ENCODE results near the gene RFK. TPM values are rescaled to one million over a fixed set of nuclear protein-coding genes. Genes with fewer than 3 reads are reported as not detected.

Gene RFK
- total RNA-seq, 3 donors from 2014 or later = 18.6 to 22.5 (median 19.4) TPM

DNA sequence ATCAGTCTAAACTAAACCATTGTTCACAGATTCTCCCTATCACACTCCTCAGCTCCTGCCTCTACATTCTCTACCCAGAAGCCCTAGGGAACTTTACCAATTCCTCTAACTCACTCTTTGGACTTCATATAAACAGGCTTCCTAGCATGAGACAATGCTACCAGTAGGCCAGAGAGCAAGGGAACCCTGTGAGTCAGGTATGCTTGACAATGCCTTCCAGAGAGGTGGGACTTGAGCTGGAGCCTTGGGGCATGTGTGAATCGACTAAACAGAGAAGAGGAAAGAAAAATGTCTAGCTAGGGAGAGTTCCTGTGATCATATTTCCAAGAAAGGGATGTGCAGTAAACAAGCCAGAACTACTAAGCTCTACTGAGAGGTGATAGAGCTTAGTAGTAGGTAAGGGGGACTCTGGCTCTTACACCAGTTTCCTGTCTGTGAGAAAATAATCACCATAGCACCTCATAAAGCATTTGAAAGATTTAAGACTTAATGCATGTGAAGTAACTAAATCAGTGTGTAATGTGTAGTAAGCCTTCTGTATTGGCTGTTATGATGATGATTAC lies 6.4 kb upstream of the RFK start:
- Mint-ChIP-seq H3K4me3 (no peak overlapping the region), H3K4me1 (ENCODE audit: low read depth) (peaks cover 18% of the 10 kb centered on the region), H3K36me3 (ENCODE audit: insufficient read depth) (no peaks in the 10 kb centered on the region), H3K27me3 (ENCODE audit: low read depth) (no peaks in the 10 kb centered on the region), H3K9me3 (no peaks in the 10 kb centered on the region)
- ATAC-seq (no peak), DNase-seq (no peak)

DNA sequence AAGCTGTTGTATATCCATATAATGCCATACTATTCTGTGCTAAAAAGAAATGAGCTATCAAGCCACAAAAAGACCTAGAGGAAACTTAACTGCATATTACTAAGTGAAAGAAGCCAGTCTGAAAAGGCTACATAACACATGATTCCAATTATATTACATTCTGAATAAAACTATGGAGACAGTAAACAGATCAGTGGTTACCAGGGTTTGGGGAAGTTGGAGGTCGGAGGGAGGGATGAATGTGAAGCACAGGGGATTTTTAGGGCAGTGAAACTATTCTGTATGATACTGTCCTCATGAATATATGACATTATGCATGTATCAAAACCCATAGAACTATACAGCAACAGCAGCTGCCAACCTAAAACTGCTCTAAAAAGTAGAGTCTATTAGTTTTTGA lies 5.6 kb upstream of the RFK start:
- no peaks in the 10 kb centered on the region for H3K27me3 Mint-ChIP-seq (ENCODE audit: low read depth)
- ATAC-seq = no peak
- peaks cover 23% of the 10 kb centered on the region for H3K4me1 Mint-ChIP-seq (ENCODE audit: low read depth)
- H3K9me3 Mint-ChIP-seq = no peaks in the 10 kb centered on the region
- no peak for DNase-seq
- H3K36me3 Mint-ChIP-seq (ENCODE audit: insufficient read depth) = no peaks in the 10 kb centered on the region
- H3K4me3 Mint-ChIP-seq = no peak overlapping the region

DNA sequence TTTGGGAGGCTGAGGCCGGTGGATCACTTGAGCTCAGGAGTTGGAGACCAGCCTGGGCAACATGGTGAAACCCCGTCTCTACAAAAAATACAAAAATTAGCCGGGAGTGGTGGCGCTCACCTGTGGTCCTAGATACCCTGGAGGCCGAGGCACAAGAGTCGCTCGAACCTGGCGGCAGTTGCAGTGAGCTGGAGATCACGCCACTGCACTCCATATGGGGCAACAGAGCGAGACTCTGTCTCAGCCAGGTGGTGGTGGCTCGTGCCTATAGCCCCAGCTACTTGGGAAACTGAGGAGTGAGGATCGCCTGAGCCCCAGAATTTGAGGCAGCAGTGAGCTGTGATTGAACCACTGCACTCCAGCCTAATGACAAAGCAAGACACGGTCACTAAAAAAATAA lies 2.4 kb upstream of the RFK start:
- Mint-ChIP-seq H3K9me3 (no peaks in the 10 kb centered on the region), H3K36me3 (ENCODE audit: insufficient read depth) (peaks cover 5% of the 10 kb centered on the region), H3K4me1 (ENCODE audit: low read depth) (peaks cover 30% of the 10 kb centered on the region), H3K27me3 (ENCODE audit: low read depth) (no peaks in the 10 kb centered on the region), H3K4me3 (no peak overlapping the region)
- DNase-seq = no peak
- no peak for ATAC-seq

DNA sequence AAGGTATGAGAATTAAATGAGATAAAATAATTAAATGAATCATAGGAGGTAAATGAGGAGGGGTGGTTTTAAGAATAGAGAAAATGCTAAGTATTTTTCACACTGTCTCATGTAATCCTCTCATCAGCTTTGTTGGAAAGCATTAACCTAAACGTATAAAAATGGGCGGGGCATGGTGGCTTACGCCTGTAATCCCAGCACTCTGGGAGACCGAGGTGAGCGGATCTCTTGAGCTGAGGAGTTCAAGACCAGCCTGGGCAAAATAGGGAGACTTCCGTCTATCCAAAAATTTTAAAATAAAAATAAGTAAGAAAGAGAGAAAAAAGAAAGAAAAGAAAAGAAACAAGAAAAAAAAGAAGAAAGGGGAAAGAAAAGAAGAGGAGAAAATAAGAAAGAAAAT lies 1.9 kb upstream of the RFK start:
- no peak for ATAC-seq
- H3K4me3 Mint-ChIP-seq = no peak overlapping the region
- H3K36me3 Mint-ChIP-seq (ENCODE audit: insufficient read depth) = peaks cover 5% of the 10 kb centered on the region
- peaks cover 32% of the 10 kb centered on the region for H3K4me1 Mint-ChIP-seq (ENCODE audit: low read depth)
- H3K9me3 Mint-ChIP-seq = no peaks in the 10 kb centered on the region
- no peaks in the 10 kb centered on the region for H3K27me3 Mint-ChIP-seq (ENCODE audit: low read depth)
- DNase-seq = no peak

DNA sequence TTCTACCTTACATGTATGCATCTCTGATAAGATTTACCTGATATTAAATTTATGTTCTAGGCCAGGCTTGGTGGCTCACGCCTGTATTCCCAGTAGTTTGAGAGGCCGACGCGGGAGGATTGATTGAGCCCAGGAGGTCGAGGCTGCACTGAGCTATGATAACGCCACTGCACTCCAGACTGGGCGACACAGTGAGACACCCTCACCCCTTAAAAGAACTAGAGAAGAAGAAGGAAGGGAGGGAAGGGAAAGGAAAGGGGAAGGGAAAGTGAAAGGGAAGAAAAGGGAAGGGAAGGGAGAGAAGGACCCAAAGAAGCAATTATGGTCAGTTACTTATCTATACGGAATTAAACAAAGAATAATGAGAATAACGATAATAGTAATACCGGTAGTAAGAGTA lies 1.2 kb upstream of the RFK start:
- H3K27me3 Mint-ChIP-seq (ENCODE audit: low read depth) = no peaks in the 10 kb centered on the region
- ATAC-seq = no peak
- no peak for DNase-seq
- H3K36me3 Mint-ChIP-seq (ENCODE audit: insufficient read depth) = peaks cover 5% of the 10 kb centered on the region
- peak overlapping the region; percentile 61 for H3K4me3 Mint-ChIP-seq
- H3K4me1 Mint-ChIP-seq (ENCODE audit: low read depth) = peaks cover 32% of the 10 kb centered on the region
- H3K9me3 Mint-ChIP-seq = no peaks in the 10 kb centered on the region

DNA sequence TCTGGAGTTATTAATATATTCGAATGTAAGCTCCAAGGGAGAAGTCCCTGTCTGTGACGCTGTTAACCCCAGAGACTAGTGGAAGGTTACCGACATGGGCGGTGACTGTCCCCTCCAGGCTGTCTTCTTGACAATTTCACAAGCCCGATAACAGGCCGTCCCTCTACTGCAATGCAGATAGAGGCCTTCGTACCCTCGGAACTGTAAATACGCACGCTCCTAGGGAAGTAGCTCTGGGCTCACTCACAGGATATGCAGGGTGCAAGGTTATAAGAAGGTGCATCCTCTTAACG lies 680 bp upstream of the RFK start:
- no peaks in the 10 kb centered on the region for H3K9me3 Mint-ChIP-seq
- ATAC-seq = peak; percentile 55 to 59
- peaks cover 5% of the 10 kb centered on the region for H3K36me3 Mint-ChIP-seq (ENCODE audit: insufficient read depth)
- peaks cover 29% of the 10 kb centered on the region for H3K4me1 Mint-ChIP-seq (ENCODE audit: low read depth)
- H3K27me3 Mint-ChIP-seq (ENCODE audit: low read depth) = no peaks in the 10 kb centered on the region
- peak overlapping the region; percentile 99 for H3K4me3 Mint-ChIP-seq
- peak; percentile 28 for DNase-seq

DNA sequence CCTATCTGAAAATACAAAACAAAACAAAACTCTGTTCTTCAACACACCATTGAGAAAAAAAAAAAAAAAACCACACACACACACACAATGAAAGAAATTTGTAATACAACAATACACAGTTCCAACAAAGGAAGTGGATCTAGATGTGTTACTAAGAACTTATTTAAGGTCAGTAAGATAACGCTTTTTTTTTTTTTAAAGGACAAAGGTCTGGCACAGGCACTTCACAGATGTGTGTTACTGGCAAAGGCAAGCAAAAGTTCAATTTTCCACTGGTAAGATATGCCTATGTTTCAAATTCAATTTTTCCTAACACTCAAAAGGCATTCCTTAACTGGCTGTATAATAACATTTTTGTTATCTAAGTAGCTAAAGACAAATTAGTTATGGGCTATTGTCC lies 3.6 kb downstream of the RFK start:
- peaks cover 34% of the 10 kb centered on the region for H3K4me1 Mint-ChIP-seq (ENCODE audit: low read depth)
- no peaks in the 10 kb centered on the region for H3K9me3 Mint-ChIP-seq
- peaks cover 23% of the 10 kb centered on the region for H3K36me3 Mint-ChIP-seq (ENCODE audit: insufficient read depth)
- ATAC-seq (no peak), DNase-seq (no peak)
- no peak overlapping the region for H3K4me3 Mint-ChIP-seq
- H3K27me3 Mint-ChIP-seq (ENCODE audit: low read depth) = no peaks in the 10 kb centered on the region

DNA sequence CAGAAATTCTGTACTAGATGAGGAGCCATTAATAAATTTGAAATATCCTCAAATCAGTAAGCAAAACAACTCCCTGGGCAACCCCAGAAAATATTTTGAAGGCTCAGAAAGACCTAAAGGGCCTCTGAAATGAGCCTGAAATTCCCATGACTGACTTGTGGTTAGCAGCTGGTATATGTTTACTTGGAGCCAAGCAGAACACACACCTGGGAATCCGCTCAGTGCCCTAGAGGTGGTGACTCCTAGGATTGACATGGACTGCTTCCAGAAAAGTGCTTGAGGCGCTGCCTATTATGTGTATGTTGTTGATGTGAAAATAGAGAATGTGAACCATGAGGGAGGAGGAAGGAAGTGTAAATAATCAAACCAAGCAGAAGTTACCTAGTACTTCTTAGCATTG lies 14.7 kb downstream of the RFK start:
- H3K36me3 Mint-ChIP-seq (ENCODE audit: insufficient read depth) = peaks cover 14% of the 10 kb centered on the region
- ATAC-seq (no peak), DNase-seq (no peak)
- no peaks in the 10 kb centered on the region for H3K9me3 Mint-ChIP-seq
- no peak overlapping the region for H3K4me3 Mint-ChIP-seq
- no peaks in the 10 kb centered on the region for H3K4me1 Mint-ChIP-seq (ENCODE audit: low read depth)
- no peaks in the 10 kb centered on the region for H3K27me3 Mint-ChIP-seq (ENCODE audit: low read depth)

DNA sequence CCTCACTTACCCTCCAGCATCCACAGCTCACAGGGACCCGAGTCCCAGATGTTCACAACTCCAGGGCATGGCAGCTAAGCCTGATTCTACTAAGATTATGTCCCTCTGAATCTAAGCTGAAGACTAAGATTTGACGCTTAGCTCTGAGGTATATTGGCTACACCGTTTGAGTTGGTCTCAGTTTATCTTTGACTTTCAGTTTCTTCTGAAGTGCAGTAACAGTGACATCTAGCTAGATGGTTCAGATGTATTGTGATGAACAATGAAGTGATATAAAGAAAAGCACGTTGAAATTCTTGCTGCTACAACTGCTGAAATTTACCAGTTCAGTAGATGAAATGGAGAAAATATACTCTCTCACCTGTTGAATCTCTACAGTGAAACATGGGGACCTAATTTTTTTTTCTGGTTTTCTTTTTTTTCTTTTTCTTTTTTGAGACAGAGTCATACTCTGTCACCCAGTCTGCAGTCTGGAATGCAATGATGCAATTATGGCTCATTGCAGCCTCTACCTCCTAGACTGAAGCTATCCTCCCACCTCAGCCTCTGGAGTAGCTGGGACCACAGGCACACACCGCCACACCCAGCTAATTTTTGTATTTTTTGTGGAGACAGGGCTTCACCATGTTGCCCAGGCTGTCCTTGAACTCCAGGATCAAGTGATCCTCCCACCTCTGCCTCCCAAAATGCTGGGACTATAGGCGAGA lies 15.7 kb downstream of the RFK start:
- Mint-ChIP-seq H3K4me3 (no peak overlapping the region), H3K36me3 (ENCODE audit: insufficient read depth) (peaks cover 12% of the 10 kb centered on the region), H3K27me3 (ENCODE audit: low read depth) (no peaks in the 10 kb centered on the region)

DNA sequence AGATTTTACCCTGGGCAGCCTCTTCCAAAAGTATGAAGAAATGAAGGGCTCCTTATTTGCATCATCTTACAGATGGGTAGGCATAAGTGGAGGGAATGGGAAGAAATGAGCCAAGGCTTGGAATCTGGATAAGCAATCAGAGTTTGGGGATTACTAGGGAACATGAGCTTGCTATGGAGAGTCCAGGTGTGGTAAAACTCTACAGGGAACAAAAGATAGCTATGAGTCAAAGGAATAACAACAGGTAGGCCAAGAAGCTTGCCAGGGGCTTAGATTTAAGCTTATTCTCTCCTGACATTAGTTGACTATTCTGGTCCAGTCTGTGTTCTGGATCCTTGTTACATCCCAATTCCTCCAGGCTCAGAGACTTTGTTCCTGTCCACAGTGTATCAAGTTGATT lies 16.4 kb downstream of the RFK start:
- Mint-ChIP-seq H3K27me3 (ENCODE audit: low read depth) (no peaks in the 10 kb centered on the region), H3K36me3 (ENCODE audit: insufficient read depth) (peaks cover 4% of the 10 kb centered on the region), H3K4me3 (no peak overlapping the region), H3K4me1 (ENCODE audit: low read depth) (no peaks in the 10 kb centered on the region), H3K9me3 (no peaks in the 10 kb centered on the region)
- ATAC-seq = no peak
- DNase-seq = no peak

More for the DNA sequence above, 15.7 kb downstream of the RFK start:
- Mint-ChIP-seq H3K9me3 (no peaks in the 10 kb centered on the region), H3K4me1 (ENCODE audit: low read depth) (no peaks in the 10 kb centered on the region)
- no peak for DNase-seq
- ATAC-seq = no peak

DNA sequence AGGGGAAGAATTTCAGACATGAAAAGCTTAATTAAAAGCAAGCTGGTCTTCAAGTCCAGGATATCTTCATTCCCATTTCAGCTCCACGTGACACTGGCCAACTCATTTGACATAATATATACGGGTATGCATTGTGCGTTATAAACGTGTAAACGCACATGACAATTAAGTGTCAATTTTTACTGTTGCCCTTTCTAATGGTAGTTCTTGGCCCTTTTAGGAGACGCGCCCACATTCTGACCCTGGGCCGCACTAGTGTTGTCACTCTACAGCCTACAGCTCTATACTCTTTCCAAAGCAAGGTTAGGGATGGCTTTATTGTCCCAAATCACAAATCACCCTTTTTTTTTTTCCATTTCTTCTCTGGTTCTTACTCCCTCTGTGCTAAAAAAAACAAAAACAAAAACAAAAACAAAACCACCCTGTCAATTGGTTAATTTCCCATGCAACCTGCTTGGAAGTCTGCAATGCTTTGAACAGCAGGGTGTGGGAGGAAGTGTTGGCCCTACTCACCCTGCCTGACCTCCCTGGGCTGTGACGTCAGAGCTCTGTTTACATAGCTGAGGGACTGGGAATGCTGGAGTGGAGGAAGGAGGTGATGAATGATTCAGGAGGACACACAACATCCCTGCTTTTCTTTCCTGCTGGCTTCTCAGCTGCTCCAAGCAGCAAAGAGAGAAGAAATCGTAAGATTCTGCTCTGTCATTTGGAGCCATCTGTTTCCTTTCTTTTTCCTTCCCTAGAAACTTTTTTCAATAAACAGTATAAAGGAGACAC lies 19.3 kb downstream of the RFK start:
- no peak for ATAC-seq
- DNase-seq = no peak
- Mint-ChIP-seq H3K4me1 (ENCODE audit: low read depth) (no peaks in the 10 kb centered on the region), H3K4me3 (no peak overlapping the region), H3K36me3 (ENCODE audit: insufficient read depth) (no peaks in the 10 kb centered on the region), H3K27me3 (ENCODE audit: low read depth) (no peaks in the 10 kb centered on the region), H3K9me3 (no peaks in the 10 kb centered on the region)

DNA sequence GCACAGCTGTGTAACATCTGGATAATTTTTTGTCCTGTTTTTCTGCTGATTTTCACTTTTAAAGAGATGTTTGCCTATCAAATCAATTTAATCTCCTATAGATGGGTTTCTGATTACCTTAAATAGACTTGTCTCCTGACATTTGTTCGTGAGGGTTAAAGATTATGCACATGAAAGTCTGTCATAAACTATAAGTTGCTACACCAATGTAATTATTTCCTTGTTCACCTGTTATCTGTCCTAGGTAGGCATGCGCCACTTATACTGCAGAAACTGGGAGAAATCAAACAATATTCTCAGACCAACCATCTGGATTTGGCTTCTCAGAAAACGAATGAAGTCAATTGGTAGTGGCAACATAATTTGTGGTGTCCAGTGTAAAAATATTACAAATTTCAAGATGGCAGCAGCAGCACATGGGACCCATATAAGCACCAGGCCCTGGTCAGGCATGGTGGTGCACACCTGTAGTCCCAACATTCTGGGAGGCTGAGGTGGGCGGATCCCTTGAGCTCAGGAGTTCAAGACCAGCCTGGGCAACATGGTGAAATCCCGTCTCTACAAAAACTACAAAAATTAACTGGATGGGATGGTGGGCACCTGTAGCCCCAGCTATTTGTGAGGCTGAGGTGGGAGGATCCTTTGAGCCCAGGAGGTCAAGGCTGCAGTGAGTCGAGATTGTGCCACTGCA lies 20.3 kb downstream of the RFK start:
- no peaks in the 10 kb centered on the region for H3K36me3 Mint-ChIP-seq (ENCODE audit: insufficient read depth)
- no peak for DNase-seq
- H3K27me3 Mint-ChIP-seq (ENCODE audit: low read depth) = no peaks in the 10 kb centered on the region
- no peaks in the 10 kb centered on the region for H3K4me1 Mint-ChIP-seq (ENCODE audit: low read depth)
- no peaks in the 10 kb centered on the region for H3K9me3 Mint-ChIP-seq
- ATAC-seq = no peak
- H3K4me3 Mint-ChIP-seq = no peak overlapping the region

DNA sequence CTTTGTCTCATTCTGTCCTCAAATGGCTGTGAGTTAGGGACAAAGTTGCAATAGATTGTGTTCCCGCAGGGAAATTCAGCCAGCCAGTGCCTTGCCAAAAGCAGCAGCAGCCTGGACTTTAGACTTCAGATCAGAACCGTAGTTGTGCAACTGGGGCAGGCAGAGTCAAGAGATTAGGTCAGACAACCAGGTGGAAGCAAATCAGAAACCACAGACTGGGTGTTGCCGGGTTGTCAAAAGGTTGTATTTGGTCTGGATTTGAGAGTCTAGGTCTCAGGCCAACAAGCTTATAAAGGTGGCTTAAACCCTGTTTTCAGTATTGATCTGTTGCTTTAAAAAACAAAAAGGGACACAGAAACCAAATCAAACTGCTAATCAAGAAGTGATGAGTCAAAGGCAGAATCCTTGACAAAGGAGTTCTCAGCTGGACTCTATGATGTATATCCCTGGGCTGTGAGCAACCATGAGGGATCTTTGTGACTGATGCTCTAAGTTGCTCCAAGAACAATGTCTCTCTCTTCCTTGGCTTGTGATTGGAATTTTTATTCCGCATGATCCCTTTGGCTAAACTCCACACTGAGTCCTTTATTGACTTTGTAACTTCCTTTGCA lies 20.9 kb downstream of the RFK start:
- Mint-ChIP-seq H3K9me3 (no peaks in the 10 kb centered on the region), H3K36me3 (ENCODE audit: insufficient read depth) (no peaks in the 10 kb centered on the region), H3K4me3 (no peak overlapping the region), H3K27me3 (ENCODE audit: low read depth) (no peaks in the 10 kb centered on the region), H3K4me1 (ENCODE audit: low read depth) (no peaks in the 10 kb centered on the region)
- no peak for ATAC-seq
- no peak for DNase-seq

DNA sequence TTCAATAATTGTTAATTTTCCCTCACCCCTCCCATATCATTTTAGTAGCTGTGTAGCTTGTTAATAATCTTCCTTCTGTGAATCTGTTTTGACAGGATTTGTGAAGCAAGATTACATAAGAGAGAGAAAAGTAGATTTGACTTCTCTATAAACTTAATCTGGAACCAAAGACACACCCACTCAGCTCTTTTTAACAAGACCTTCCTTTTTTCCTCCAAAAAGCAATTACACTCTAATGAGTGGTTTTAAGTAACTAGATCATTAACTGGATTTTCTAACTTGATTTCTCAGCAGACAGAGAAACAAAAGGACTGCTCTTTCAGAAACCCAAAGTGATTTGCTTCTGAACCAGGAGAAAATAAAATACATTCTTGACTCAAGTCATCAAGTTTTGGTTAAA lies 21.9 kb downstream of the RFK start:
- ATAC-seq = no peak
- H3K4me3 Mint-ChIP-seq = no peak overlapping the region
- no peaks in the 10 kb centered on the region for H3K4me1 Mint-ChIP-seq (ENCODE audit: low read depth)
- no peaks in the 10 kb centered on the region for H3K36me3 Mint-ChIP-seq (ENCODE audit: insufficient read depth)
- H3K9me3 Mint-ChIP-seq = no peaks in the 10 kb centered on the region
- H3K27me3 Mint-ChIP-seq (ENCODE audit: low read depth) = no peaks in the 10 kb centered on the region
- DNase-seq = no peak
